NCI-H82 treated with DMSO at 0.1 percent for 48 hours (cell line): Measurements from ENCODE around the gene VBP1.
"Not testable (repeated sequence)": the region's sequence is repeated elsewhere in the genome, so short reads cannot be mapped to it uniquely, and the experiment has no call there.

ENCODE experiments used
- DNase-seq: peaks from one replicate; lab custom pipeline; 2025; ENCODE audit not compliant: unreplicated experiment; lab: John Stamatoyannopoulos, UW

VBP1 gene, protein sequence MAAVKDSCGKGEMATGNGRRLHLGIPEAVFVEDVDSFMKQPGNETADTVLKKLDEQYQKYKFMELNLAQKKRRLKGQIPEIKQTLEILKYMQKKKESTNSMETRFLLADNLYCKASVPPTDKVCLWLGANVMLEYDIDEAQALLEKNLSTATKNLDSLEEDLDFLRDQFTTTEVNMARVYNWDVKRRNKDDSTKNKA

DNA sequence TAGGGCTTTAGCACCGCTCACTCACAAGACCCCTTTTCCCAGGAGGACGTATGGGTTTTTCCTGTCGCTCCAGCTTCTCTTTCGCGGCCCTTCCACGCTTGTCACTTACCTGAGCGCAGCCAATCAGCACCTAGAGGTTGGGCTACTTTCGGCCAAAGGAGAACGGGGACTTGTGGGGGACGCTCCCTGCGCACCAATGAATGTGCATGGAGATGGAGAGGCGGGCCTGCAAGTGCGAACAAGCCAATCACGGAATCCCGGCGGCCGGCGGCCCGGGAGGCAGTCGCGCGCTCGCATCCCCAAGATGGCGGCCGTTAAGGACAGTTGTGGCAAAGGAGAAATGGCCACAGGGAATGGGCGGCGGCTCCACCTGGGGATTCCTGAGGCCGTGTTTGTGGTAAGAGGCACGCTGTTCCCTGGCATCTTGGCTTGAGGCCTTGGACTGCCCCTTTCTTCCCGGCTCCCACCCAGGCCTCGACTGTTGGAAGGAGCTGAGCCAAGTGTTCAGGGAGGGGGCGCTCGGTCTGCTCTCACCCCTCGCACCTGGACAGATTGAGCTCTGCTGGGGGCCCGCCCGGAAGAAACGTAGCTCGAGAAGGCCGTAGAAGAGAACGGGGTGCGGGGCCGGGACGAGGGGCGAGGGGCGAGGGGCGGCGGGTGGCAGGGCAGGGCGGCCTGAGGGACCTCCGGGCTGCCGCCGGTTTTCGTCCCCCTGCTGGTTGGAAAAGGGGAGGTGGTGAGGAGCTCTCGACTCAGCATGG is at the start of gene VBP1:
TSS of gene VBP1 (plus strand) at position 282 of the 761 bp plus-strand sequence. CDS start at position 305, 23 bp downstream.
- peak; percentile 89 for DNase-seq

DNA sequence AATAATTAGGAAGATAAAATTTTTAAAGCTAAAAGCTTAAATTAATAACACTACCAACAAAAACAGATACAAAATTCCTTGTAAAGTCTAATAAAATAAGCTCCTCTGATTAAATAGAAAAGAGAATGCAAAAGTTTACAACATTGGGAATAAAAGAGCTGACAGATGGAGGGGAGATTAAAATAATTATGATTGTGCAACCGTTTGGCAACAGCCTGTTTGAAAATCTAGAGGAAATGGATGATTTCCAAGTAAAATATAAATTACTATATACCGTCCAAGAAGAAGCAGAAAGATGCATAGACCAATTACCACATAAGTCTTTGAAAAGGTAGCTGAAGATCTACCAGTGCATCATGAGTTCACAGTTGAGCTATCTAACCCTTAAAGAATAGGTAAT is 46.4 kb upstream of the VBP1 start:
- no peak for DNase-seq

DNA sequence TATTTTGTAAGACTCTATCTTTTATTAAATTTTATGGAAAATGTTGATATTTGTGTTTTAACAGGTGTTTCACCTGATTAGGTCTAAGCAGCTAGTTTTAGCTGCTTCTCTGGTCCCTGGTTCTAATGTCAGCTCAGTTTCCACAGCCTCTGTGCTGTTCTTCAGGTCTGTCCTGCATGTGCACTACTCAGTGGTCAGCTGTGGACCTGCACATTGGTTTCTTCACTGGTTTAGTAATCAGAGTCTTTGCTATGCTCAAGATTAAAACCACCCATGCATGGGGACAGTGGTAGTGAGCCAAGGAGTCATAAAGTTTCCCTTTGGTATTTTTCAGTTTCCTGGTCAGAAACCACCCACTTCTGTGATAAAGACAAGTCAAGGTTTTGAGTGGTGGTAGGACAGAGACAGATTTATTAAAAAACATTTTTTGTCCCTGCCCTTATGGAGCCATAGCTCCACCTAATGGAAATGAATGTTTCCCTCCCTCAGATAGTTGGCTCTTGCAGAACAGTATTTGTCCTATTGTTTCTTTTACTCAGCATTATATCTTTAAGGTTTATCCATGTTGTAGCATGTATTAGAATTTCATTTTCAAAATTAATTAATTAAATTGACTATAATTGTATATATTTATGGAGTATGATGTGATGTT is 36.8 kb upstream of the VBP1 start:
- no peak for DNase-seq

DNA sequence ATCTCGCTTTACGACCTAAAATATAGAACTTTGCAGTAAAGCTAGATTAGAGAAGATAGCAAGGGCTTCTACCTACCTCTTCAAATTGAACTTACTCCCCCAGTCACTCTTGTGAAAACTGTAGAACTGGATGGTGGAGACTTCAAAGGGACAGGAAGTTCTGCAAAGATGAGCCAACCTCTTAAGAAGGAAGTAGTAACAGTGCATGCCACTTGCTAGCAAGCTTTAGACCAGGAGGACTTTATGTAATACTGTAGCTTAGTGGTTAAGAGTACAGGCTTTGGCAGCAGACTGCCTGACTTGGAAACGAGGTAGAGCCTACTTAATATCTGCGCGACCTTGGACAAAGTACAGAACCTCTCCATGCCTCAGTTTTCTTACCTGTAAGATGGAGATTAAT is 27.5 kb upstream of the VBP1 start:
- DNase-seq, result no peak

DNA sequence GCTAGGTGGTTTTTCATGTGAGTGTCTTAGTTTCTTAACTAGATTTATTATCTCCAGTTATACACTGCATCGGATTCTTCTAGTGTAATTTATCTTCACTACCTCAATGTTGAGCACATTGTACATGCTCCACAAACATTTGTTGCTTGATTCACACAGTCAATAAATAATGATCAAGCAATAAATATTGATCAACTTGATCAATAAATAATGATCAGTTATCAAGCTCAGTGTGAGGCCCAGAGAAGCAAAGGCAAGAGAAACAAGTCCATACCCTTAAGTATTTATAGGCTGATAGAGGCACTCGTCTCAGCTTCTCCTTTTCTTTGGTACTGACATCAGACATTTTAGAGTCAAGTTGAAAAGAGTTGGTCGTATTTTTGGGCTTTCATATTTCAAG is 5.1 kb upstream of the VBP1 start:
- no peak for DNase-seq

DNA sequence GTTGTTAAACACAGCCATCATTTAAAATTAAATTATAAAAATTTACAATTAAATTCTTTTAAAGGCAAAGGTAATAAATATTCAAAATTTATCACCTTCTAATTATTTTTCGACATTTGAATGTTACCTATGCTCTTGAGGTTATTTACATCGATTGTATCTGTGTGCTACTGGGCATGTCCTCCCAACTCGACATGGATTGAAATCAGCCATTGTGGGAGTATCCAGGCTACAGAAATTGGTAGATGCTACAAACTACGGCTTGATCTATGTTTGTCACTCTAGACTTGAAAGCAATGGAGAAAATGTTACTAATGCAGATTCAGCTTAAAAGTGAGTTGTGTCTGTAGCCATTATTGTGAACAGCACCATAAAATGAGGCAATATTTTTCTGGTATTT is 2.5 kb upstream of the VBP1 start:
- DNase-seq, result no peak

DNA sequence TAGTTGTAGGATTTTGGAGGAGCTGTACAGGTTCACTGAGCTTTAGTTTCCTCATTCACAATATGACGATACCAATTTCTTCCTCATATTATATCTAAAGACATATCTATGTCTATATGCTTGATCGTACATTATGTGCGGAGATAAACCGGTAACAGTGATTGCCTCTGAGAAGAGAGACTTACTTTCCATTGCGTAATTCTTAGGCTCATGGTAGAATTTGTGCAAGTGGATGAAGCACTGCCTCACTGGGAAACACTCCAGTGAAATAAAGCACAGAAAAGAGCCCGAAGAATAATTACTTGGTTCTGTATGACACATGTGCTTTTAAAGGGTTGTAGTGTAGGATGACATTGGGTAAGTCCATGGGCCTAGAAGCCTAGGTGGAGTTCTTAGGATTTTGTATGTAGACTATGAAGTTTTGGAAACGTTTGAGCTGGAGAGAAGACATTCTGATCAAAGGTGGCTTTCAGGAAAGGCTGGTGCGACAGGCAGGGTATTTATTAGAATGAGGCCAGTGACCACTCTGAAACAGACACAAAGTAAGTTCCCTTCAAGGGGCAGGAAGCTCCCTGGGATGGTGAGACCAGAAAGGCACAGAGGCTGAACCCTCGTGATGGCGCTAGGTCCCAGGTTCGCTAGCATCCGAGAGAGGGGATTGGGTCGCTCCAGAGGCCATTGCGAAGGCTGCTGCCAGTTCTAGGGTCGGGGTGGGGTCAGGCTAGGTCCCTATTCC is 649 bp upstream of the VBP1 start:
- no peak for DNase-seq

DNA sequence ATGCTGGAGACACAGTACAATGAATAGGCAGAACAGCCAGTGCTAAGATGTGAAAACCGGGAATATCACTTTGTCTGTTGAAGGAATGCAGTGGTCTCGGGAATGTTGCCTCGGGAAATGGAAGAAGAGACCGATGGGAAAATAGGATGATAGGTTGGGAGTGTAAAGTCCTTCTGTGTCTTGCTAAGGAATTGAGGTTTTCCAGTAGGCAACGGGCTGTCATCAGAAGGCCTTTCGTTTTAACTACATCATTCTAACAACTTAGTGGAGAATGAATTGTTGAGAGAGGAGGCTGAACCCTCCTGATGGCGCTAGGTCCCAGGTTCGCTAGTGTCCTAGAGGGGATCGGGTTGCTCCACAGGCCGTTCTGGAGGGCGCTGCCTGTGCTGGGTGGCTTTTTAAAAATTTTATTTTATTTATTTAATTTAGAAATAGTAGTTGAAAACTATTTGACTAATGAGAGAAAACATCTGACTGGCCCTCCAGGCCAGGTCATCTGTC is 730 bp downstream of the VBP1 start:
- DNase-seq, result no peak

DNA sequence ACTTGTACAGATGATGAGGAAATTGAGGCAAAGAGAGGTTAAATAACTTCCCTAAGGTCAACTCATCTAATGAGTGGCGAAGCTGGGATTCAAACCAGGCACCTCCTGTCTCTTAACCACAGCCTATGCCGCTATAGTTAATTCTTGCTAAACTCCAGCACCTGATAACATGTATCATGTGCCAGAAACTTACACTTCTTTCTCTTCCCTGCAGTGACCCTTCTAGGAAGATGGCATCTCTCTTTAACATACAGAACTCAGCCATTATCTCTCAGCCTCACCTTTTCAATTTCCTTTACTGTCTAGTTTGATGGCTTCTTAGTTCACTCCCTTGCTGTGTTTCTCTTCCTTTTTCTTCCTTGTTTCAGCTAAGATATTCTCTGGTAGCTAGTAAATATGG is 2.5 kb downstream of the VBP1 start:
- no peak for DNase-seq

DNA sequence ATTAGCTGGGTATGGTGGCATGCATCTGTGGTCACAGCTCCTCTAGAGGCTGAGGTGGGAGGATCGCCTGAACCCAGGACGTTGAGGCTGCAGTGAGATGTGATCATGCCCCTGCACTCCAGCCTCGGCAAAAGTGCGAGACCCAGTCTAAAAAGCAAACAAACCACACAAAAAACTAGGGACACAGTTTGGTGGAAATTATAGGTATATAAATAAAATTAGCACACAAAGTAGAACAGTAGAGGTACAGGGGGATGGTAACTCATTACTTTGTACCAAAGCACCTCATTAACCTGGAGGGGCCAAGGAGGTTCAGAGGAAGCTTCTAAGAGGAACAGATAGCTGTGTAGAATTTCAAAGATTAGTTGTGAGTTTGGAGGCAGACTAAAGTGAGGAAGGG is 5.1 kb downstream of the VBP1 start:
- no peak for DNase-seq

DNA sequence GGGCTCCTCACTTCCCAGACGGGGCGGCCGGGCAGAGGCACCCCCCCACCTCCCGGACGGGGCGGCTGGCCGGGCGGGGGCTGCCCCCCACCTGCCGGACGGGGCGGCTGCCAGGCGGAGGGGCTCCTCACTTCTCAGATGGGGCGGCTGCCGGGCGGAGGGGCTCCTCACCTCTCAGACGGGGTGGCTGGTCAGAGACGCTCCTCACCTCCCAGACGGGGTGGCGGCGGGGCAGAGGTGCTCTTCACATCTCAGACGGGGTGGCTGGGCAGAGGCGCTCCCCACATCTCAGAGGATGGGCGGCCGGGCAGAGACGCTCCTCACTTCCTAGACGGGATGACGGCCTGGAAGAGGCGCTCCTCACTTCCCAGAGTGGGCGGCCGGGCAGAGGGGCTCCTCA is 7.5 kb downstream of the VBP1 start:
- DNase-seq, result not testable (repeated sequence)

DNA sequence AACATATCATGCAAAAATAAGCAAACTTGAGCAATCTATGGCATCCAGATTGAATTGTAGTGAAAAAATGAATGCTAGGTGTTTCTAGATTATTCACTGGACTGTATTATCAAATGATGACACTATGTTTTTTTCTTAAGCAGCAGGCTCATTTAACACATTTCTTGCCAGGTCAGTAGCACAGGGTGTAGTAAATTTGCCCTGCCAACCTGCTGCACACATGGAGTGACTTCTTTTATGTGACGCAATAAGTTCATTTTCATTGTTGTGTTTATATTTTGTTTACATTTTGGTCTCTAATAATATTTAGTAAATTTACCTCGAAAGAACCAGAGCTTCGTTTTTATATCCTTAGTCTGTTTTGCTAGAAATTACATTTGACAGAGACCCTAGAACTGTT is 9.5 kb downstream of the VBP1 start:
- DNase-seq, result no peak

DNA sequence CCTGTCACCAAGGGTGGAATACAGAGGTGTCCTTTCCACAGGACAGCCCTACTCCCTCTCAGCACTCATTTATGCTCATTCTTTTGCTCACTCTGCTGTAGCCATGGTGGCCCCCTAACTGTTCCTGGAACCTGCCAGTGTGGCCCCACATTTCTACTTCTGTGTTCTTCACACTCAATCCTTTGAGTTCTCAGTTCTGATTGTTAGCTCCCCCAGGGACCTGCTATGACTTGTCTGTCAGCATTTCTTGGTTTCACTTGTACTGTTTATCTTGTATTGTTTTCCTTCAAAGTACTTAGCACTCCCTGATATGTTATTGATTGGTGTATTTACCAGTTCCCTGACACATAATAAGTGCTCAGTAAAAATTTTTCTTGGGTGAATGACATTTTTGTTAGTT is 14.9 kb downstream of the VBP1 start:
- no peak for DNase-seq

DNA sequence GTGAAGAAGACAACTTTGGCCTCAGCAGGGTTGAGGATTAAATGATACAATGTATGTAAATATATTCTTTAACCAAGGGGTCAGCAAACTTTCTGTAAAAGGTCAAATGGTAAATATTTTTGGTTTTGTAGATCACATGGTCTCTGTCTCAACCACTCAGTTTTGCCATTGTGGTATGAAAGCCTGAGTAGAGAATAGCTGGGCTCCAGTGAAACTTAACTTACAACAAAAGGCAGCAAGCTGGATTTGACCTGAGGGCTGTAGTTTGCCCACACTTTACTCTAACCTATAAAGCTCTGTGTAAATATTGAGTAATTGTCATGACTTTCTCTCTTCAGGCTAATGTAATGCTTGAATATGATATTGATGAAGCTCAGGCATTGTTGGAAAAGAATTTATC is 19.6 kb downstream of the VBP1 start:
- no peak for DNase-seq

DNA sequence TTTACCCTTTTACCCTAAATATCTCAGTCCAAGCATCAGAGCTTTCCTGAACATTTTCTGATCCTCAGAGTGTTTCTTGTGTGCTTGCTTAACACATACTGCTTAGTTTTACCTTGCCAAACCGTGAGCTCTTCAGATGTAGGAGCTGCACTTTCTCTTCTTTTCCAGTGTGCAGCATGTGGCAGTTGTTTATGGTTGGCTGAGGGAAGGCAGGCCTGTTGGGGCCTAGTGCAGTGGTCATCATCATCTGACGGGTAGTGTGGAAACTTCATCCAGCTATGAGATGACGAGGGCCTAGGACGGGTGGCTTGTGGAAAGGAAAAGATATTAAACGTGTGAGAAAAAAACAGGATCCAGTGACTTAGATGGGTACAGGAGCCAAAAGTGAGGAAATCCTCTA is 21.5 kb downstream of the VBP1 start:
- DNase-seq, result no peak

DNA sequence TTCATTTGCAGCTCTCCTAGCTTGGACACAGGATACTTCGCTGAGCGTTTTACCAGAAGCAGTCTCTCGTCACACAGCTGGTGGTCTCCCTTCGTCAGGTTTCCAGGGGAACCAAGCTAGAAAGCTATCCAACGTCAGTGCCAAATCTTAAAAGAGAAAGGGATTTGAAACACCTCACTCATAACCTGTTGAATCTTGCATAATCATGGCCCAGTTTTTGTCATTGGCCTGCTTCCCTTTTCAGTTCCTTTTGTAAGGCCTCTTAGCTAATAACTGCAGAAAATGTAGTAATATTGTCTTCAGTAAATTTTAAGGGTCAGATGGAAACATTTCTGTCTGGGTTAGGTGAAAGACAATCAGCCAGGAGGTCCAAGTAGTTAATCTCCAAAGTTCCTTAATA is 26.0 kb downstream of the VBP1 start:
- DNase-seq, result no peak

DNA sequence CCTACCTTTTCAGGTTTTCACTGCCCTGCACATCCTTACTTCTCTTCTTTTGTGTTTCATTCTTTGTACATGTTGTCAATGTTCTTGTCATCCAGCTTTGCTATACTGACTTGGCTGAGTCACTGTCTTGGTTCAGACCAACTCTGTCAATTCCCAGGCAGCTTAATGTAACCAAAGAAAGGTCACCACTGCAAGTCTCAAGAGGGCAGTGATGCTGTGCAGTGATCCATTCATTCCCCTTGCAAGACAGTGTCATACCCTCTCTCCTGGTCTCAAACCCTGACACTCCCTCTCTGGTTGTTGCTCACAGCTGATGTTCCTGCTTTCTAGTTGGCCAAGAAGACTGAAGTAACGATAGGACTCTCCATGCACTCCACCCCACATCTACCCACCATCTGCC is 30.5 kb downstream of the VBP1 start:
- no peak for DNase-seq

DNA sequence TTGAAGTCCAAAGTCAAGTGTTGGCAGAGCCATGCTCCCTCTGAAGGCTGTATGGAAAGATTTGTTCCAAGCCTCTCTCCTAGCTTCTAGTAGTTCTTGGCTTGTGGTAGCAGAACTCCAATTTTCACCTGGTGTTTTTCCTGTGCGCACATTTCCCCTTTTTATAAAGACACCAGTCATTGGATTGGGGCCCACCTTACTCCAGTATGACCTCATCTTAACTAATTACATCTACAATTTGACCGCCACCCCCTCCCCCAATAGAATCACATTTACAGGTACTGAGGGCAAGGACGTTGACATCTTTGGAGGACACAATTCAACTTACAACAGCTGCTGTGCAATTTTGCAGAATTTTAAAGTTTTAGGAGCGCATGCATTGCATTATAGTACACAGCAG is 31.2 kb downstream of the VBP1 start:
- DNase-seq, result no peak

DNA sequence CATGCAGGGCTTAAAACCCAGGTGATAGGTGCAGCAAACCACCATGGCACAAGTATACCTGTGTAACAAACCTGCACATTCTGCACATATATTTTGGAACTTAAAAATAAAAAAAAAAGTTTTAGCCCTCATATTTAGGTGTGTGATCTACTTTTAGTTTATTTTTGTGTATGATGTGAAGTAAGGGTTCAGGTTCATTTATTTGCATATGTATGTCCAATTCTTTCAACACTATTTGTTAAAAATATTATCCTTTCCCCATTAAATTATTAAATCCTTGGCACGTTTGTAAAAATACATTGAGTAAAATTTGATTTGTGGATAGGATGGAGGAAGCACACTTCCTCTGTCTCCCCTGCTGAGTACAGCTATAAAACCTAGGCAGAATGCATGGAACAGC is 35.1 kb downstream of the VBP1 start:
- DNase-seq, result no peak

DNA sequence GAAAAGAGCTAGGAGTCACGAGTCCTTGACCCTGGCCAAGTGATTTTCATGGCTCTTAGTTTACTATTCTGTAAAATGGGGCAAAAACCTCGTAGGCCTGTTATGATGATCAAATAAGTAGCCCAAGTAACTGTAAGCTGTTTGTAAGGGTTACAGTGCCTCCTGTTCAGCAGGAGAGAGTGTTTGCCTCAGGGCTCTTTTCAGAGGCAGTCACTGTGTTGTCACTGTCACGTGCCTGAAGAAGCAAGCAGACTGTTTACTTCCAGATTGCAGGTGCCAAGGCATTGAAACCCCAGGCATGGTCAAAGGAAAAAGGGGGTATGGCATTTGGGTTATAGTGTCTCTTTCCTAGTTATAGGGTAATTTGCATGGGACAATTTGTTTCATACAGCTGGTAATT is 43.5 kb downstream of the VBP1 start:
- no peak for DNase-seq

DNA sequence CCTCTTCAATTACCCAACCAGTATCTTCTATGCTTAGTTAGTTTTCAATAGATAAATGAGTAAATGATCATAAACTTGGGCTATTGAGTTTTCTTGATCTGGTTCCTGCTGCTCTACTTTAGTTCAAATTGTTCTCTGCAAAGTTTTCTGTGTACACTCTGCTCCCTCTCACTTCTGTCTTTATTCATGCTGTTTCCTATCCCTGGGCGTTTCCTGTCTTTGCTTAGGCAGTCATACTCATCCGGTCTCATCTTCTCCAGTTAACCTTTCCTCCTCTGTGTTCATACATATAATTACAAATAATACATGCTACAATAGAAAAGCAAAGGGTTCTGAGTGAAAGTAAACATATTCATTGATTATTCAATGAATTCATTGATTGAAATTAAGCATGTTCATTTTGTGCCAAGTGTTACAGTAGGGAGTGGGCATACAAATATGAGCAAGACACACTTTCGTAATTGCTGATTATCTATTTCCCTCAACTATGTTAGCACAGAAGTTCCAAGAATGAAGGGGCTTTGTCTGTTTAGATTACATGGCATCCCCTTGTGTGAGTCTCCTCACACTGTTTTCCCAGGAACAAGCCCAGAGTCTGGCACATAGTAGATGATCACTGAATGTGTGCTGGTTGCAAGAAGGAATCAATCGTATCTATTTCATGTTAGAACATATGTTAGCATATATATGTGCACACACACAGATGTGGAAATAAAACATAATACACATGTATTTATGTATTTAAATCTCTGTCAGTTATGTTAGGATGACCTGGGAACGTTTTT is 46.9 kb downstream of the VBP1 start:
- no peak for DNase-seq
